GM12878 (cell line): ENCODE results near the gene OR13G1. TPM values are rescaled to one million over a fixed set of nuclear protein-coding genes. Genes with fewer than 3 reads are reported as not detected.

Experiments used
- ATAC-seq: fragments of 200-7000 bp; cut with Tn5 transposase; 3 replicates; pipeline ENCODE4 v1.9.1; 2020; ENCODE audit warnings: mild to moderate bottlenecking, moderate library complexity
- BruUV-seq: library from RNA; stranded (reverse); fragments of 400-500 nt; replicated peaks from 2 replicates; lab custom pipeline; 2021; lab: Mats Ljungman, UMichigan
- CTCF ChIA-PET: fragments of 300-600 bp; sonication (Branson Sonifier 250); formaldehyde crosslinking; extraction: SDS; loops from one replicate; lab custom pipeline; 2021; ENCODE audit warnings: inconsistent platforms; lab: Yijun Ruan, JAX
- POLR2A ChIA-PET: fragments of 350-600 bp; formaldehyde crosslinking; extraction: SDS; loops from one replicate; lab custom pipeline; 2021; ENCODE audit warnings: inconsistent platforms; lab: Charles Lee
- RAD21 ChIA-PET: fragments of 300-600 bp; sonication (Branson Sonifier 250); formaldehyde crosslinking; loops from one replicate; lab custom pipeline; 2023; ENCODE audit warnings: antibody characterized with exemption; ENCODE audit not compliant: unreplicated experiment; lab: Charles Lee
- SMC1A ChIA-PET: fragments of 300-600 bp; sonication (Branson Sonifier 250); formaldehyde crosslinking; loops from one replicate; lab custom pipeline; 2023; ENCODE audit not compliant: unreplicated experiment, uncharacterized antibody; lab: Charles Lee
- DNase-seq: peaks from one replicate; pipeline ENCODE4 v3.0.0-alpha.2; 2011; ENCODE audit warnings: low read depth, low spot score
- FAIRE-seq: peaks from 3 replicates; lab custom pipeline; 2011; peaks lifted over from hg19 to GRCh38; lab: Jason Lieb, UNC
- H2AFZ ChIP-seq: 2 replicates; pipeline ENCODE4 v1.6.0; 2011; ENCODE audit warnings: low read depth, low read length, control low read depth; ENCODE audit not compliant: control insufficient read depth
- H3K27ac ChIP-seq: 2 replicates; pipeline ENCODE4 v1.5.1; 2011; ENCODE audit warnings: control low read depth; ENCODE audit not compliant: control insufficient read depth, insufficient read depth
- H3K27me3 ChIP-seq, 2 experiments: replicated peaks in 1 of 2; 2 replicates each; pipeline versions ENCODE4 v1.6.0 to v1.6.1; 2011; ENCODE audit warnings: low read length in 1 of 2; ENCODE audit not compliant: control insufficient read depth in 2 of 2, insufficient read depth in 2 of 2
- H3K36me3 ChIP-seq, 2 experiments: 2 replicates each; pipeline ENCODE4 v1.5.1; 2011; ENCODE audit warnings: low read length in 1 of 2; ENCODE audit not compliant: control insufficient read depth in 2 of 2, insufficient read depth in 2 of 2
- H3K4me1 ChIP-seq: 2 replicates; pipeline ENCODE4 v1.6.1; 2011; ENCODE audit warnings: mild to moderate bottlenecking, low read length, moderate library complexity, mixed read lengths; ENCODE audit not compliant: control insufficient read depth, insufficient read depth
- H3K4me2 ChIP-seq: 2 replicates; pipeline ENCODE4 v1.6.0; 2011; ENCODE audit warnings: control low read depth; ENCODE audit not compliant: control insufficient read depth, insufficient read depth
- H3K4me3 ChIP-seq: fragments of 200-600 bp; sonication (generic); 2 replicates; pipeline ENCODE4 v1.5.1; 2016
- H3K79me2 ChIP-seq: 2 replicates; pipeline ENCODE4 v1.6.0; 2011; ENCODE audit warnings: low read length; ENCODE audit not compliant: control insufficient read depth, insufficient read depth
- H3K9ac ChIP-seq: 2 replicates; pipeline ENCODE4 v1.8.0; 2011; ENCODE audit warnings: low read length, control low read depth, mixed read lengths; ENCODE audit not compliant: control insufficient read depth, insufficient read depth
- H3K9me3 ChIP-seq: replicated peaks from 3 replicates; pipeline ENCODE4 v1.5.1; 2011; ENCODE audit warnings: mild to moderate bottlenecking, low read length; ENCODE audit not compliant: control insufficient read depth, insufficient read depth
- H4K20me1 ChIP-seq: 2 replicates; pipeline ENCODE4 v1.6.0; 2011; ENCODE audit not compliant: control insufficient read depth, insufficient read depth
- CBX5 ChIP-seq: sonication (generic); IDR thresholded peaks from 2 replicates; pipeline ENCODE4 v1.6.1; 2016; ENCODE audit warnings: low read depth, moderate library complexity, mild to moderate bottlenecking, inconsistent platforms
- CHD4 ChIP-seq: fragments of 200-600 bp; sonication (generic); IDR thresholded peaks from 2 replicates; pipeline ENCODE4 v1.6.1; 2016; ENCODE audit warnings: mild to moderate bottlenecking
- GATAD2B ChIP-seq: fragments of 450-650 bp; conservative IDR thresholded peaks from 2 replicates; pipeline ENCODE4 v1.6.1; 2017; ENCODE audit warnings: low read depth, mild to moderate bottlenecking, moderate library complexity
- IKZF1 ChIP-seq: fragments of 450-650 bp; conservative IDR thresholded peaks from 2 replicates; pipeline ENCODE4 v1.6.1; 2017; ENCODE audit warnings: antibody characterized with exemption, mild to moderate bottlenecking
- NRF1 ChIP-seq: conservative IDR thresholded peaks from 2 replicates; pipeline ENCODE4 v1.6.1; 2011; ENCODE audit warnings: mild to moderate bottlenecking, low read depth, low read length, improper control_type of control experiment
- PML ChIP-seq: IDR thresholded peaks from 2 replicates; pipeline ENCODE4 v1.6.1; 2012; ENCODE audit warnings: low read length, inconsistent platforms
- STAT1 ChIP-seq: fragments of 450-650 bp; conservative IDR thresholded peaks from 2 replicates; pipeline ENCODE4 v1.6.1; 2014; ENCODE audit warnings: antibody characterized with exemption, mild to moderate bottlenecking
- ZBTB11 ChIP-seq: fragments of 450-650 bp; formaldehyde crosslinking; IDR thresholded peaks from 2 replicates; pipeline ENCODE4 v1.5.0; 2022; ENCODE audit warnings: mild to moderate bottlenecking, missing genetic modification characterization
- ZNF274 ChIP-seq: IDR thresholded peaks from one replicate; pipeline ENCODE4 v1.8.0; 2011; ENCODE audit not compliant: insufficient read length, insufficient read depth
- ZNF384 ChIP-seq: IDR thresholded peaks from 2 replicates; pipeline ENCODE4 v1.6.1; 2012; ENCODE audit warnings: low read depth, mild to moderate bottlenecking, low read length, improper control_type of control experiment, borderline replicate concordance
- ZZZ3 ChIP-seq: IDR thresholded peaks from 2 replicates; pipeline ENCODE4 v1.6.1; 2011; ENCODE audit warnings: low read depth; ENCODE audit not compliant: control insufficient read depth, insufficient read length
- WGBS: methylation state at CpG from one replicate; pipeline ENCODE4 v1.1.6; 2016; ENCODE audit warnings: low lambda C conversion rate; ENCODE audit not compliant: insufficient replicate concordance, insufficient coverage; ENCODE audit errors: missing lambda C conversion rate; 5-methylcytosine and 5-hydroxymethylcytosine counted together
- in situ Hi-C: fragments of 300-500 bp; cut with MboI; formaldehyde crosslinking; loops from 9 replicates; pipeline ENCODE4 v1.14.3; 2018; ENCODE audit warnings: mixed read lengths
- intact Hi-C: fragments of 100-400 bp; cut with micrococcal nuclease; formaldehyde crosslinking; loops from one replicate; pipeline ENCODE4 v1.14.2; 2022; ENCODE audit not compliant: unreplicated experiment
- polyA plus RNA-seq, 11 experiments: library from polyadenylated mRNA; depleted of rRNA in 4 of 11; unstranded in 6 of 11; stranded (reverse) in 5 of 11; fragments of >200 nt; fragmentation: Nextera tagmentation in 4 of 11; fragmentation: Illumina TruSeq in 1 of 11; extraction: Ambion mirVana in 4 of 11; extraction: Trizol in 1 of 11; gene quantifications; 1 replicate in 1 of 11; 2 replicates in 10 of 11; pipeline versions ENCODE4 v1.2.1 to v1.2.3, GENCODE V29; 2011 to 2016; ENCODE audit warnings: inconsistent platforms in 2 of 11, missing spikeins in 2 of 11, low read depth in 1 of 11
- total RNA-seq, 4 experiments: library from RNA; depleted of rRNA in 3 of 4; stranded (reverse); fragments of >200 nt in 3 of 4; fragmentation: Illumina TruSeq in 1 of 4; extraction: Trizol in 1 of 4; gene quantifications; 2 replicates each; pipeline versions ENCODE4 v1.2.1 to v1.2.3, GENCODE V29; 2013 to 2021
- TF ChIP-seq, protein P1 (sequence below): fragments of 450-650 bp; IDR thresholded peaks from 2 replicates; pipeline ENCODE4 v1.6.1; 2017; ENCODE audit warnings: mild to moderate bottlenecking, moderate library complexity

The OR13G1 gene
- total and polyA plus RNA-seq, 10 of the 15 experiments (the other 5 are each of a cell fraction or from before 2014, with no cell fraction given), result not detected

- H3K27me3 ChIP-seq, result no peaks in the 10 kb centered on the region
- in situ Hi-C loops, result no loop called here
- FAIRE-seq (no peak), ATAC-seq (no peak), DNase-seq (no peak)
- no peaks in the 10 kb centered on the region for H3K79me2 ChIP-seq
- WGBS, result 10% methylated on average over 1 of the region's 1 CpG
- BruUV-seq, result no TSS peak
- H3K27ac ChIP-seq, result no peak overlapping the region
- H3K4me2 ChIP-seq, result no peak overlapping the region
- ChIA-PET CTCF (no interaction called here), SMC1A (no interaction called here), RAD21 (no interaction called here), POLR2A (no interaction called here)
- H3K4me1 ChIP-seq, result no peaks in the 10 kb centered on the region
- H3K9me3 ChIP-seq, result no peaks in the 10 kb centered on the region
- H4K20me1 ChIP-seq, result no peaks in the 10 kb centered on the region
- no peak overlapping the region for H3K4me3 ChIP-seq
- intact Hi-C loops, result no loop called here
- no peak overlapping the region for H2AFZ ChIP-seq
- no peak overlapping the region for H3K9ac ChIP-seq
- TF ChIP-seq CBX5 (no peak), NRF1 (no peak), CHD4 (no peak), STAT1 (no peak), IKZF1 (no peak), ZZZ3 (no peak), ZNF274 (no peak), ZNF384 (no peak), PML (no peak), ZBTB11 (CRISPR knock-in tag) (no peak), GATAD2B (no peak)
- TF ChIP-seq, protein P1, sequence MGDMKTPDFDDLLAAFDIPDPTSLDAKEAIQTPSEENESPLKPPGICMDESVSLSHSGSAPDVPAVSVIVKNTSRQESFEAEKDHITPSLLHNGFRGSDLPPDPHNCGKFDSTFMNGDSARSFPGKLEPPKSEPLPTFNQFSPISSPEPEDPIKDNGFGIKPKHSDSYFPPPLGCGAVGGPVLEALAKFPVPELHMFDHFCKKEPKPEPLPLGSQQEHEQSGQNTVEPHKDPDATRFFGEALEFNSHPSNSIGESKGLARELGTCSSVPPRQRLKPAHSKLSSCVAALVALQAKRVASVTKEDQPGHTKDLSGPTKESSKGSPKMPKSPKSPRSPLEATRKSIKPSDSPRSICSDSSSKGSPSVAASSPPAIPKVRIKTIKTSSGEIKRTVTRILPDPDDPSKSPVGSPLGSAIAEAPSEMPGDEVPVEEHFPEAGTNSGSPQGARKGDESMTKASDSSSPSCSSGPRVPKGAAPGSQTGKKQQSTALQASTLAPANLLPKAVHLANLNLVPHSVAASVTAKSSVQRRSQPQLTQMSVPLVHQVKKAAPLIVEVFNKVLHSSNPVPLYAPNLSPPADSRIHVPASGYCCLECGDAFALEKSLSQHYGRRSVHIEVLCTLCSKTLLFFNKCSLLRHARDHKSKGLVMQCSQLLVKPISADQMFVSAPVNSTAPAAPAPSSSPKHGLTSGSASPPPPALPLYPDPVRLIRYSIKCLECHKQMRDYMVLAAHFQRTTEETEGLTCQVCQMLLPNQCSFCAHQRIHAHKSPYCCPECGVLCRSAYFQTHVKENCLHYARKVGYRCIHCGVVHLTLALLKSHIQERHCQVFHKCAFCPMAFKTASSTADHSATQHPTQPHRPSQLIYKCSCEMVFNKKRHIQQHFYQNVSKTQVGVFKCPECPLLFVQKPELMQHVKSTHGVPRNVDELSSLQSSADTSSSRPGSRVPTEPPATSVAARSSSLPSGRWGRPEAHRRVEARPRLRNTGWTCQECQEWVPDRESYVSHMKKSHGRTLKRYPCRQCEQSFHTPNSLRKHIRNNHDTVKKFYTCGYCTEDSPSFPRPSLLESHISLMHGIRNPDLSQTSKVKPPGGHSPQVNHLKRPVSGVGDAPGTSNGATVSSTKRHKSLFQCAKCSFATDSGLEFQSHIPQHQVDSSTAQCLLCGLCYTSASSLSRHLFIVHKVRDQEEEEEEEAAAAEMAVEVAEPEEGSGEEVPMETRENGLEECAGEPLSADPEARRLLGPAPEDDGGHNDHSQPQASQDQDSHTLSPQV, result no peak
- no peaks in the 10 kb centered on the region for H3K36me3 ChIP-seq
These were observed 26.5 kb downstream of the OR13G1 start for GRCh38 chr1:247653040-247653439.
